Thyroid gland (tissue), 4 donors: ENCODE results near the gene SWSAP1.

Source experiments
- POLR2A ChIP-seq, 2 donors: fragments of 450-650 bp; IDR thresholded peaks; one replicate each; pipeline ENCODE4 v1.6.1; 2017; ENCODE audit warnings: antibody characterized with exemption in 2 of 2, mild to moderate bottlenecking in 2 of 2, moderate library complexity in 1 of 2
- TF ChIP-seq, protein P1 (sequence below), 6 experiments: fragments of 200-600 bp in 3 of 6; fragments of 450-650 bp in 3 of 6; sonication (generic) in 3 of 6; IDR thresholded peaks; one replicate each; pipeline ENCODE4 v1.5.1; 2016 to 2019; ENCODE audit warnings: antibody characterized with exemption in 6 of 6, mild to moderate bottlenecking in 2 of 6, inconsistent platforms in 1 of 6, moderate library complexity in 1 of 6

DNA sequence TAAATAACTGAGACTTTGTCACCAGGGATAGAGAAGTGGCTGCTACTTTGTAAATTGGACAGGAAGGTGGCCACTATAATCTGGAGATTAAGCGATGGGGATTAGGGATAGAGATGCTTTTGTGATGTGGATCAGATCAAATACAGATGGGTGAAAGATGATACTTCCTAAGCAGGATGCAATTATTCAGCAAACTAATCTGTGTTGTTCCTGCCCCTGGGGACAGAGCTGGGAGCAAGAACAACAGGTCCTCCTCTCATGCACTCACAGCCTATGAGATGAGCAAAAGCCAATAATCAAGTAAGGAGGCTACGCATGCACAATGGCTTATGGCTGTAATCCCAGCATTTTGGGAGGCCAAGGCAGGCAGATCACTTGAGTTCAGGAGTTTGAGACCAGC lies 40.1 kb downstream of the SWSAP1 start:
- no peak for TF ChIP-seq POLR2A (IDR thresholded peaks at IDR 0.05)
- TF ChIP-seq, protein P1, sequence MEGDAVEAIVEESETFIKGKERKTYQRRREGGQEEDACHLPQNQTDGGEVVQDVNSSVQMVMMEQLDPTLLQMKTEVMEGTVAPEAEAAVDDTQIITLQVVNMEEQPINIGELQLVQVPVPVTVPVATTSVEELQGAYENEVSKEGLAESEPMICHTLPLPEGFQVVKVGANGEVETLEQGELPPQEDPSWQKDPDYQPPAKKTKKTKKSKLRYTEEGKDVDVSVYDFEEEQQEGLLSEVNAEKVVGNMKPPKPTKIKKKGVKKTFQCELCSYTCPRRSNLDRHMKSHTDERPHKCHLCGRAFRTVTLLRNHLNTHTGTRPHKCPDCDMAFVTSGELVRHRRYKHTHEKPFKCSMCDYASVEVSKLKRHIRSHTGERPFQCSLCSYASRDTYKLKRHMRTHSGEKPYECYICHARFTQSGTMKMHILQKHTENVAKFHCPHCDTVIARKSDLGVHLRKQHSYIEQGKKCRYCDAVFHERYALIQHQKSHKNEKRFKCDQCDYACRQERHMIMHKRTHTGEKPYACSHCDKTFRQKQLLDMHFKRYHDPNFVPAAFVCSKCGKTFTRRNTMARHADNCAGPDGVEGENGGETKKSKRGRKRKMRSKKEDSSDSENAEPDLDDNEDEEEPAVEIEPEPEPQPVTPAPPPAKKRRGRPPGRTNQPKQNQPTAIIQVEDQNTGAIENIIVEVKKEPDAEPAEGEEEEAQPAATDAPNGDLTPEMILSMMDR (IDR thresholded peaks at IDR 0.05): no peak
